H9 (cell line): ENCODE data around the gene ZNF609. TPM values are rescaled to one million over a fixed set of nuclear protein-coding genes. Genes with fewer than 3 reads are reported as not detected.

ENCODE experiments used
- DNase-seq: peaks from one replicate; pipeline ENCODE4 v3.0.0-alpha.2; 2017
- H2AFZ ChIP-seq: one replicate; pipeline ENCODE4 v1.6.1; 2013; ENCODE audit warnings: mild to moderate bottlenecking, low read length, control low read depth, moderate library complexity
- H2AK5ac ChIP-seq: 2 replicates; pipeline ENCODE4 v1.6.1; 2013; ENCODE audit warnings: low read length, control low read depth, mixed read lengths; ENCODE audit not compliant: insufficient read length
- H2BK120ac ChIP-seq: one replicate; pipeline ENCODE4 v1.6.1; 2013; ENCODE audit warnings: low read depth, mild to moderate bottlenecking, low read length, control low read depth, inconsistent platforms; ENCODE audit not compliant: poor library complexity, severe bottlenecking
- H2BK12ac ChIP-seq: 2 replicates; pipeline ENCODE4 v1.6.1; 2013; ENCODE audit warnings: low read length, control low read depth, mixed read lengths, low read depth; ENCODE audit not compliant: insufficient read length
- H2BK15ac ChIP-seq: 2 replicates; pipeline ENCODE4 v1.6.1; 2013; ENCODE audit warnings: low read depth, low read length, control low read depth
- H2BK20ac ChIP-seq: one replicate; pipeline ENCODE4 v1.6.1; 2013; ENCODE audit warnings: low read depth, mild to moderate bottlenecking, low read length, control low read depth, inconsistent platforms; ENCODE audit not compliant: poor library complexity, severe bottlenecking
- H2BK5ac ChIP-seq: 2 replicates; pipeline ENCODE4 v1.6.1; 2013; ENCODE audit warnings: low read length, control low read depth, mixed read lengths; ENCODE audit not compliant: insufficient read length
- H3K14ac ChIP-seq: 2 replicates; pipeline ENCODE4 v1.6.1; 2013; ENCODE audit warnings: low read length, control low read depth; ENCODE audit not compliant: insufficient read depth
- H3K18ac ChIP-seq: 2 replicates; pipeline ENCODE4 v1.6.1; 2013; ENCODE audit warnings: low read depth, mild to moderate bottlenecking, mixed read lengths, low read length, control low read depth; ENCODE audit not compliant: insufficient read length
- H3K23ac ChIP-seq: 2 replicates; pipeline ENCODE4 v1.6.1; 2013; ENCODE audit warnings: low read length, control low read depth, mixed read lengths, low read depth; ENCODE audit not compliant: insufficient read length
- H3K23me2 ChIP-seq: 2 replicates; pipeline ENCODE4 v1.6.1; 2013; ENCODE audit warnings: low read depth, mild to moderate bottlenecking, mixed read lengths, low read length, control low read depth; ENCODE audit not compliant: insufficient read length, poor library complexity, severe bottlenecking
- H3K27ac ChIP-seq: 2 replicates; pipeline ENCODE4 v1.5.1; 2013; ENCODE audit warnings: low read length, control low read depth, mixed read lengths, low read depth; ENCODE audit not compliant: insufficient read length
- H3K27me3 ChIP-seq: 2 replicates; pipeline ENCODE4 v1.6.1; 2013; ENCODE audit warnings: low read length, control low read depth, inconsistent platforms; ENCODE audit not compliant: insufficient read depth
- H3K4ac ChIP-seq: 2 replicates; pipeline ENCODE4 v1.6.1; 2013; ENCODE audit warnings: low read depth, mild to moderate bottlenecking, control low read depth, inconsistent platforms, low read length, moderate library complexity
- H3K4me1 ChIP-seq: 2 replicates; pipeline ENCODE4 v1.6.1; 2013; ENCODE audit warnings: low read length, control low read depth, inconsistent platforms; ENCODE audit not compliant: insufficient read depth
- H3K4me2 ChIP-seq: 2 replicates; pipeline ENCODE4 v1.6.1; 2013; ENCODE audit warnings: low read length, control low read depth, mixed read lengths; ENCODE audit not compliant: insufficient read length, insufficient read depth
- H3K56ac ChIP-seq: 2 replicates; pipeline ENCODE4 v1.6.1; 2013; ENCODE audit warnings: low read depth, mild to moderate bottlenecking, mixed read lengths, low read length, control low read depth; ENCODE audit not compliant: insufficient read length
- H3K79me1 ChIP-seq: 2 replicates; pipeline ENCODE4 v1.6.1; 2013; ENCODE audit warnings: low read depth, mild to moderate bottlenecking, moderate library complexity, low read length, control low read depth, inconsistent platforms; ENCODE audit not compliant: insufficient read depth, poor library complexity, severe bottlenecking
- H3K79me2 ChIP-seq: 2 replicates; pipeline ENCODE4 v1.6.1; 2013; ENCODE audit warnings: low read length, control low read depth, inconsistent platforms; ENCODE audit not compliant: insufficient read depth
- H3K9ac ChIP-seq: 2 replicates; pipeline ENCODE4 v1.6.1; 2013; ENCODE audit warnings: low read length, control low read depth, mixed read lengths; ENCODE audit not compliant: insufficient read length; ENCODE audit errors: extremely low read depth
- H3K9me3 ChIP-seq: one replicate; pipeline ENCODE4 v1.6.1; 2013; ENCODE audit warnings: low read depth, low read length, inconsistent platforms; ENCODE audit not compliant: control insufficient read depth
- H3T11ph ChIP-seq: one replicate; pipeline ENCODE4 v1.6.1; 2013; ENCODE audit warnings: mild to moderate bottlenecking, low read length, control low read depth, inconsistent platforms
- H4K20me1 ChIP-seq: one replicate; pipeline ENCODE4 v1.6.1; 2013; ENCODE audit not compliant: control insufficient read depth, insufficient read length, insufficient read depth
- H4K5ac ChIP-seq: 2 replicates; pipeline ENCODE4 v1.6.1; 2013; ENCODE audit warnings: low read depth, mild to moderate bottlenecking, mixed read lengths, low read length, control low read depth; ENCODE audit not compliant: insufficient read length
- H4K8ac ChIP-seq: replicated peaks from 2 replicates; pipeline ENCODE4 v1.6.1; 2013; ENCODE audit warnings: low read length, control low read depth, mixed read lengths, low read depth; ENCODE audit not compliant: insufficient read length
- H4K91ac ChIP-seq: 2 replicates; pipeline ENCODE4 v1.6.1; 2013; ENCODE audit warnings: low read depth, mild to moderate bottlenecking, moderate library complexity, mixed read lengths, low read length, control low read depth; ENCODE audit not compliant: insufficient read length
- H3K27ac Mint-ChIP-seq, 3 experiments: 2 replicates in 2 of 3; 3 replicates in 1 of 3; pipeline ENCODE4 v1.8.0; 2020 to 2021; ENCODE audit warnings: mixed read lengths in 3 of 3, mild to moderate bottlenecking in 1 of 3, moderate library complexity in 1 of 3
- H3K27me3 Mint-ChIP-seq: 2 replicates; pipeline ENCODE4 v1.8.0; 2021; ENCODE audit warnings: low read depth, mild to moderate bottlenecking, moderate library complexity, mixed read lengths
- H3K36me3 Mint-ChIP-seq, 3 experiments: 2 replicates in 2 of 3; 3 replicates in 1 of 3; pipeline ENCODE4 v1.8.0; 2020 to 2021; ENCODE audit warnings: low read depth in 3 of 3, mixed read lengths in 3 of 3; ENCODE audit not compliant: insufficient read depth in 1 of 3
- H3K4me1 Mint-ChIP-seq, 2 experiments: 2 replicates each; pipeline ENCODE4 v1.8.0; 2020; ENCODE audit warnings: mixed read lengths in 2 of 2
- H3K4me3 Mint-ChIP-seq, 2 experiments: 2 replicates in 1 of 2; 3 replicates in 1 of 2; pipeline ENCODE4 v1.8.0; 2020 to 2021; ENCODE audit warnings: mild to moderate bottlenecking in 2 of 2, mixed read lengths in 2 of 2, moderate library complexity in 1 of 2
- H3K9me3 Mint-ChIP-seq, 2 experiments: 2 replicates in 1 of 2; 3 replicates in 1 of 2; pipeline ENCODE4 v1.8.0; 2020; ENCODE audit warnings: mild to moderate bottlenecking in 2 of 2, mixed read lengths in 2 of 2, moderate library complexity in 1 of 2
- WGBS: extraction: QIAGEN DNeasy Blood & Tissue Kit; methylation state at CpG from one replicate; pipeline ENCODE4 v1.1.7; 2013; ENCODE audit warnings: missing lambda C conversion rate, low lambda C conversion rate, mixed read lengths; ENCODE audit not compliant: insufficient read length; ENCODE audit errors: extremely low coverage; 5-methylcytosine and 5-hydroxymethylcytosine counted together
- total RNA-seq: library from RNA; stranded (reverse); gene quantifications from 2 replicates; pipeline ENCODE4 v1.2.1, GENCODE V29; 2021
- TF ChIP-seq, protein P1 (sequence below): fragments of 200-600 bp; sonication (generic); conservative IDR thresholded peaks from 3 replicates; pipeline ENCODE4 v1.8.0; 2021; ENCODE audit warnings: antibody characterized with exemption, mild to moderate bottlenecking

The ZNF609 gene
- total RNA-seq, 1 experiment from 2014 or later, result 45.3 TPM

DNA sequence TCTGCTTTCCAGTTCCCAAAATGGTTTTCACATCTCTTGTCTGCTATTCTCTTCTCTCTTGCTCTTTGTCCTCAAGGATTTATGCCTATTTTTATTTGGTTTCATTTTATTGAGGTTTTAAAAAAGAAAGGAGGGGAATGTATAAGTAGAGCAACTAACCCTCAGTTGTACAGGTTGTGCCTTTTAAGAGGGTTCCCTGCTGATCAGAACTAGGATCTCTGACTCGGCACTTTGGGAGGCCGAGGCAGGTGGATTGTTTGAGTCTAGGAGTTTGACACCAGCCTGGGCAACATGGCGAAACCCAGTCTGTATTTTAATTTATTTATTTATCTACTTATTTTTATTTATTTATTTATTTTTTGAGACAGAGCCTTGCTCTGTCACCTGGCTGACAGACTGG, 123.6 kb downstream of the ZNF609 start:
- H2AK5ac ChIP-seq, result no peak overlapping the region
- no peak overlapping the region for H2BK5ac ChIP-seq
- H2BK120ac ChIP-seq, result no peak overlapping the region
- no peak overlapping the region for H2BK12ac ChIP-seq
- no peaks in the 10 kb centered on the region; the same call in 1 of the 2 replicates for H3K4me1 ChIP-seq
- H3K23me2 ChIP-seq, result no peaks in the 10 kb centered on the region
- no peak overlapping the region for H3K27ac ChIP-seq
- H4K91ac ChIP-seq, result no peak overlapping the region
- H3K4ac ChIP-seq, result no peak overlapping the region
- Mint-ChIP-seq H3K4me1 (peaks cover 13% of the 10 kb centered on the region in 2 experiments), H3K9me3 (peaks cover 2 to 3% of the 10 kb centered on the region in 2 experiments; a peak in 1 of 5 replicates), H3K4me3 (no peak overlapping the region), H3K36me3 (peaks cover 2 to 4% (median 4%) of the 10 kb centered on the region in 3 experiments; a peak in 4 of 7 replicates), H3K27ac (peak overlapping the region in 2 of 3 experiments; percentile 55 to 76; a peak in 2 of 7 replicates), H3K27me3 (no peaks in the 10 kb centered on the region)
- no peak overlapping the region for H3K4me2 ChIP-seq
- no peak overlapping the region for H3K14ac ChIP-seq
- no peaks in the 10 kb centered on the region for H3K27me3 ChIP-seq
- H3K79me2 ChIP-seq, result peaks cover 11% of the 10 kb centered on the region; the same call in 1 of the 2 replicates
- no peak overlapping the region for H3K56ac ChIP-seq
- no peak overlapping the region for H4K8ac ChIP-seq
- no peak overlapping the region for H3T11ph ChIP-seq
- H3K18ac ChIP-seq, result no peak overlapping the region
- H2AFZ ChIP-seq, result no peak overlapping the region
- WGBS, result no CpG with 5 or more reads among the region's 3 CpGs
- no peak overlapping the region for H4K5ac ChIP-seq
- no peak overlapping the region for H2BK15ac ChIP-seq
- no peak overlapping the region for H2BK20ac ChIP-seq
- peaks cover 12% of the 10 kb centered on the region for H3K79me1 ChIP-seq
- no peak overlapping the region for H3K9ac ChIP-seq
- H4K20me1 ChIP-seq, result no peaks in the 10 kb centered on the region
- DNase-seq, result no peak
- no peak overlapping the region for H3K23ac ChIP-seq
- no peaks in the 10 kb centered on the region for H3K9me3 ChIP-seq
- TF ChIP-seq, protein P1, sequence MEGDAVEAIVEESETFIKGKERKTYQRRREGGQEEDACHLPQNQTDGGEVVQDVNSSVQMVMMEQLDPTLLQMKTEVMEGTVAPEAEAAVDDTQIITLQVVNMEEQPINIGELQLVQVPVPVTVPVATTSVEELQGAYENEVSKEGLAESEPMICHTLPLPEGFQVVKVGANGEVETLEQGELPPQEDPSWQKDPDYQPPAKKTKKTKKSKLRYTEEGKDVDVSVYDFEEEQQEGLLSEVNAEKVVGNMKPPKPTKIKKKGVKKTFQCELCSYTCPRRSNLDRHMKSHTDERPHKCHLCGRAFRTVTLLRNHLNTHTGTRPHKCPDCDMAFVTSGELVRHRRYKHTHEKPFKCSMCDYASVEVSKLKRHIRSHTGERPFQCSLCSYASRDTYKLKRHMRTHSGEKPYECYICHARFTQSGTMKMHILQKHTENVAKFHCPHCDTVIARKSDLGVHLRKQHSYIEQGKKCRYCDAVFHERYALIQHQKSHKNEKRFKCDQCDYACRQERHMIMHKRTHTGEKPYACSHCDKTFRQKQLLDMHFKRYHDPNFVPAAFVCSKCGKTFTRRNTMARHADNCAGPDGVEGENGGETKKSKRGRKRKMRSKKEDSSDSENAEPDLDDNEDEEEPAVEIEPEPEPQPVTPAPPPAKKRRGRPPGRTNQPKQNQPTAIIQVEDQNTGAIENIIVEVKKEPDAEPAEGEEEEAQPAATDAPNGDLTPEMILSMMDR, result no peak
